GM12801 (cell line): ENCODE results near the gene HES4.

Experiments
- CTCF ChIP-seq: IDR thresholded peaks from one replicate; pipeline ENCODE4 v1.5.1; 2011; ENCODE audit warnings: control low read depth; ENCODE audit not compliant: insufficient read length; ENCODE audit errors: extremely low read depth

HES4 gene

GRCh38 chr1:978069-978834 lies 21.6 kb downstream of the HES4 start:
- no peak for TF ChIP-seq CTCF

DNA sequence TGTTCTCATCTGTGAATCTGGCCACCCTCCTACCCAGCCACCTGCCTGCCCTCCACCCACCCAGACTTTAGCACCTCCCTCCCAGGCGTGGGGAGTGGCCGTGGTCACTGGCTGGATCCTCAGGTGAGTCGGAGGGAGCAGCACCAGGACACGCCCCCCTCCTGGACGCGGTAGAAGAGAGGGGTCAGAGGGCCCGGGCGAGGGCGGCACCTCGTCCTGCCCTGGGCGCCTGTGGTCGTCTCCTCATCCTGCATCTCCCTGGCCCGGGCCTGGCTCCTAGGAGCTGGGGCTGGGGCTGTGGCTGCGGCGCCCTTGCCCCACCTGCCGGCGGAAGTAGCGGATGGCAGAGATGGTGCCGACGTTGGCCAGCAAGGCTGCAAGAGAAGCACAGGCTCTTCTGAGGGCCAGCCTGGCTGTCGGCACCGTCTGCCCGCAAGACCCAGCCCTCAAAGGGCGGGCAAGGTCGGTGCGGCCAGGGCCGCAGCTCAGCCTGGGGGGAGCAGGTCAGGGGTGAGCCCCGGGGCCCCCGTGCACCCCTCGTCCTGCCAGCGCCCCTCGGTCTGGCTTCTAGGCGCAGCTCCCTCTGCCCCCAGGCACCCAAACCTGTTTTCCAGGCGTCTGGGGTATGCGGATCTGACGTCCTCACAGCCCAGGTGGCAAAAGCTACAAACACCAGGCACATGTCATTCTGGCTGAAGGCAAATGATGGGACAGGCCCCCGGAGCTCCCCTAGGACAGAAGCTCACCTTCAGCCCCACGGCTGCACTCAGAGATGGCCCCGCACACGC lies 23.8 kb downstream of the HES4 start:
- TF ChIP-seq CTCF: no peak

DNA sequence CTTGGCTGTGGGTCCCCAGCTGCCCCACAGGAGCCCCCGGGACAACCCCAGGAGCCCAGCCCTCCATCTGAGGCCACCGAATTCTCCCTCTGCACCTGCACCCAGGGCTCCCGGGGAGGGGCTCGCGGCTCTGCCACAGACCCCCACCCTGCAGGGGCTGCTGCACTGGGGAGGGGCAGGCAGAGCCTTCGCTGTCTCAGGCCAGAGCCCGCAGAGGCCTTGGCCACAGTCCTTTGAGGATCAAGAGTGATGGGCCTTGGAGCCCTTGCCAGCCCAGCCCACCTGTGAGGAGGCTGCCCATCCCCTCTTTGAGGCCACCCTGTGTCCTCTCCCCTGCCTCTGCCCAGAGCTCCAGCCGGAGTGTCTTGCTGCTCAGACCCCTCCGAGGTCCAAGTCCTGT lies 24.5 kb downstream of the HES4 start:
- TF ChIP-seq CTCF: no peak

GRCh38 chr1:974687-975328 lies 25.1 kb downstream of the HES4 start:
- no peak for TF ChIP-seq CTCF

DNA sequence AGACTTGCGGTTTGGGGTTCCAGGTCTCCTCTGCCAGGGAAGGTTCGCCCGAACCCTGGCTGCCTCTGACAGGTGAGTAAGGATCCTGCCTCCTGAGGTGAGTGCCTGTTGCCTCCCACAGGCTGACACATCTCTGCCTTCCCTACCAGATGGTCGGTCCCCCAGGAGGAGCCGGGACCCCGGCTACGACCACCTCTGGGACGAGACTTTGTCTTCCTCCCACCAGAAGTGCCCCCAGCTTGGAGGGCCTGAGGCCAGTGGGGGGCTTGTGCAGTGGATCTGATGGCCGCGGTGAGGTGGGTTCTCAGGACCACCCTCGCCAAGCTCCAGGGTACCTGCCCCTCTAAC lies 25.6 kb downstream of the HES4 start:
- TF ChIP-seq CTCF: no peak

GRCh38 chr1:973459-974292 lies 26.2 kb downstream of the HES4 start:
- TF ChIP-seq CTCF: no peak
